ENCODE data around the gene ERP27. TPM values are rescaled to one million over a fixed set of nuclear protein-coding genes. Genes with fewer than 3 reads are reported as not detected.
A peak's percentile ranks its signal among the peaks of the same experiment; 100 is the strongest.

Gene ERP27
- total RNA-seq, 1 donor from 2014 or later: 0.19 TPM

GRCh38 chr12:14919455-14919854 lies 18.9 kb downstream of the ERP27 start:
- intact Hi-C loops (cut with DNase I): no loop called here
- ATAC-seq (no peak), DNase-seq (ENCODE audit: missing footprints) (no peak)

DNA sequence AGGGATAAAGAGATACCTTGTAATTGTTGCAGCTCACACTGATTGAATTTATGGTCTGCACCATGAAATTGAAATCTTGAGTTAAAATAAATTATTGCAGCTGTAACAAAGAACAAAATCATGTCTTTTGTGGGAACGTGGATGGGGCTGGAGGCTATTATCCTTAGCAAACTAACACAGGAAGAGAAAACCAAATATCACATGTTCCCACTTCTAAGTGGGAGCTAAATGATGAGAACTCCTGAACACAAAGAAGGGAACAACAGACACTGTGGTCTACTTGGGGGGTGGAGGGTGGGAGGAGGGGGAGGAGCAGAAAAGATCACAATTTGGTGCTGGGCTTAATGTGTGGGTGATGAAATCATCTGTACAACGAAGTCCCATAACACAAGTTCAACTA lies 22.6 kb downstream of the ERP27 start:
- intact Hi-C loops (cut with DNase I): no loop called here
- DNase-seq (ENCODE audit: missing footprints): no peak
- ATAC-seq: no peak

DNA sequence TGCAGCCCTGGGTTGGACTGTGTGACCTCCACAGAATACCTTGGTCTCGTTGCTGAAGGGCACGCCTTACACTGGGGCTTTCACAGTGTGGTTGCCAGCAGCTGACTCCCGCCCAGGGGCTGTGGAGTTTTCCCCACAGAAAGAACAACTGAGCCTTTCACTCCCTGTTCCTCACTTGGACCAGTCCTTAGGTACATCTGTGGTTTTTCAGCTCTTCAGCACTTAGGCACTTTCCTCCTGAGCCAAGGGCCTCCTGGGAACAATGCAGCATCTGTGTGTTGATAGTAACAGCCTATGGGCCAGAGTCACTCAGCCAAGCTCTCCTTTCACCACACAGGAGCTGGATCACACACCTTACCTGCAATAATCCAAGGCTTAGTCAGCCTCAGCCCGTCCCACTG lies 25.0 kb downstream of the ERP27 start:
- ATAC-seq (peak; percentile 97), DNase-seq (ENCODE audit: missing footprints) (peak; percentile 81)
- intact Hi-C loops (cut with DNase I): no loop called here

DNA sequence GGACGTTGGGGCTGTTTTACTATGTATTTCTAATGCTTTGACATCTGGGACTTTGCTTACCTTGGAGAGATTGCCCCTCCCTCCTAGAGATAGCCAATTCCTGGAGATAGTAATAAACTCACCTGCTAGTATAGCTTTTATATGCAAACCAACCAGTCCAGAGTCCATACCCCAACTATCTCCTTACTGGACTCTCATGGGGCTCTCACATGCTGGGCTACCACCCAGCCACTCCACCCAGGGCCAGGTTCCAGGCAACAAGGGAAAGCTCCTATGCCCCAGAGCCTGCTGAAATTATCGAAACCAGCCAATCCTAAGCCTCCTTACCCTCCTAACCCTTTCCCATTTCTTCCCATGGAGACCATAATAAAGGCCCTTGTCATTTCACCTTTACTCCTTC lies 27.2 kb downstream of the ERP27 start:
- ATAC-seq: no peak
- no peak for DNase-seq (ENCODE audit: missing footprints)
- intact Hi-C loops (cut with DNase I): no loop called here

DNA sequence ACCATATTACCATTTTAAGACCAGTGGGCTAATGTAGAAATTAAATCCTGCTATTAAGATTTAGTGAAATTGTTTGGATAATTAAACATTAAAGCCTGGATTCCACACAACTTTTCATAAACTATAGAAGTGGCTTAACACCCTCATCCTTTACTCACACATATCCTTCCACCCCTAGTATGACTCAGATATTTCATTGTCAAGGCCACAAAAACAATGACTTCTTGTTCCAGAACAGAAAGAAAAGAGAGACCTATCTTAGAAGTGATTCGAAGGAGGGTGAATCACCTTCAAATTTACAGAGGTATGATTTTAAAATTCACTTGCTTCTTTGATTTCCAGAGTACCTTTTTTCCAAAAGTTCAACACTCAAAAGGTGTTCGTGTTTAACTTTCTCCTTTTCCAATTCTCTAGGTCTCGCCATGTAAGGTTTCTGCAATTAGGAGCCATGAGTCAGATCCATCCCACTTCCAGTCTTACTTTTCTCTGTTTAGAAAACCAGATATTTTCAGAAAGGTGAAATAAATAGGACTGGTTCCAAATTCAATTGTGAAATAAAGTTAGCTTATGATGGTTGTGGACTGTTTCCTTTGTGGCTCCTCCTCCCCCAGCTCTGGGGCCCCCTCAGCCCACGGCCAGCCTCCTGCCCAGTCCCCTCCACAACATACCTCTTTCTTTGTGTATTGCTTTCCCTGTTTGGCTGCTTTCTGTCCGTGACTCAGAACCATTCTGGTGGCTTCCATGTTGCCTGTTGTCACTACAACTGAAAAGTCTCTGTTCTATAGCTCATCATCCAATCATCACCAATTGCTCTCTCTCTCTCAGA lies 28.0 kb downstream of the ERP27 start:
- intact Hi-C loops (cut with DNase I): no loop called here
- ATAC-seq (no peak), DNase-seq (ENCODE audit: missing footprints) (no peak)

- ATAC-seq (no peak), DNase-seq (ENCODE audit: missing footprints) (no peak)
- intact Hi-C loops (cut with DNase I): loop anchor here (5.0 kb wide), 1 partner anchor 54 kb away; the partner anchor contains the start of gene ARHGDIB
Measured at GRCh38 chr12:14907953-14908352, 30.4 kb downstream of the ERP27 start.

DNA sequence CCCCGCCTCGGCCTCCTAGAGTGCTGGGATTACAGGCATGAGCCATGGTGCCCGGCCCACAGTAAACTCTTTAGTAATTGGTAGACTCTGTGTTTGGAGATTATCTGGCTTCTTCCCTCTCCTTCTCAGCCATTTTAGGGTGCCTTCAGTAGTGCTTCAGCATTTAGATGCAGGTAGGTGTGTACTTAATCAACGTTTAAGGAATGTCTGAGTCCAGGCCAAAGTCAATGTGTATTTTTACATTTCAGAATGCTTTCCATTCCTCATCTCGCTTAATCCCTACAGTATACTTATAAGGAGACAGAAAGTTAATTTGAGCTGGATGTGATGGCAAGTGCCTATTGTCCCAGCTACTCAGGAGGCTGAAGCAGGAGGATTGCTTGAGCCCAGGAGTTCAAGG lies 32.2 kb downstream of the ERP27 start:
- intact Hi-C loops (cut with DNase I): loop anchor here (5.0 kb wide), 1 partner anchor 56 kb away; the partner anchor contains the start of gene ARHGDIB
- DNase-seq (ENCODE audit: missing footprints) (no peak), ATAC-seq (no peak)

DNA sequence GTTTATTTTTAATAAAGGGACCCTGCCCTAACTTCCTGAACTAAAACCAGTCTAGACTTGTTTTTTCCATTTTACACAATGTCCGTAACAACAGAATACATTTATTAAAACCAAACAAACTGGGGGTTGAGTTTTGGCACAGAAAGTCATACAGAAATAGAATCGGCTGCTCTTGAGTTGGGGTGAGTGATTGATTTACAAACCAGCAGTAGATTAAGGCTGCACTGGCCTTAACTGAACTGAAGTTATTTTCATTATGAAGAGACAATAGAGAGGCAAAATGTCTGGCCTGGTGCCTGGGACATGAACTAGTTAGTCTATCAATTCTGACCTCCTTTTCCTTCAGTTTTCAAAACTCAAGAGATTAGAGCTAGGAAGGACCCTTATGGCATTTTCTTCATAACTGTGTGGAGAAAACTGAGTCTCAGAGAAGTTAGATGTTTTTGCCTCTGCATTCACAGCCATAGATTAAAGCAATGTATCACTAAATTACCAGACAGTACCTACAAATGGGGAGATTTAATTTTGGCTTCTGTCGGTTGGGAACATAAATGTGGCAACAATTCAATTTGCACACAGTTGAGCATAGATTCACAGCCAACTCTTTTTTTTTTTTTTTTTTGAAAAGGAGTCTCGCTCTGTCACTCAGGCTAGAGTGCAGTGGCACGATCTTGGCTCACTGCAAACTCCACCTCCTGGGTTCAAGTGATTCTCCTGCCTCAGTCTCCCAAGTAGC lies 32.9 kb downstream of the ERP27 start:
- ATAC-seq (peak; percentile 65), DNase-seq (ENCODE audit: missing footprints) (peak; percentile 74)

GRCh38 chr12:14904854-14905253 lies 33.5 kb downstream of the ERP27 start:
- ATAC-seq (peak; percentile 4), DNase-seq (ENCODE audit: missing footprints) (no peak)
- intact Hi-C loops (cut with DNase I): loop anchor here (1.0 to 5.0 kb wide), 2 partner anchors 43 to 57 kb away; partner anchors contain the start of gene ARHGDIB

More for the DNA sequence above, 32.9 kb downstream of the ERP27 start:
- intact Hi-C loops (cut with DNase I): loop anchor here (1.0 to 5.0 kb wide), 2 partner anchors 43 to 57 kb away; partner anchors contain the start of gene ARHGDIB

GRCh38 chr12:14903386-14904098 lies 34.8 kb downstream of the ERP27 start:
- intact Hi-C loops (cut with DNase I): no loop called here
- no peak for DNase-seq (ENCODE audit: missing footprints)
- no peak for ATAC-seq

GRCh38 chr12:14902465-14902864 lies 35.9 kb downstream of the ERP27 start:
- no peak for DNase-seq (ENCODE audit: missing footprints)
- intact Hi-C loops (cut with DNase I): no loop called here
- ATAC-seq: no peak

- DNase-seq (ENCODE audit: missing footprints) (no peak), ATAC-seq (peak; percentile 83)
- intact Hi-C loops (cut with DNase I): no loop called here
Measured at GRCh38 chr12:14901228-14901562, 37.1 kb downstream of the ERP27 start.

DNA sequence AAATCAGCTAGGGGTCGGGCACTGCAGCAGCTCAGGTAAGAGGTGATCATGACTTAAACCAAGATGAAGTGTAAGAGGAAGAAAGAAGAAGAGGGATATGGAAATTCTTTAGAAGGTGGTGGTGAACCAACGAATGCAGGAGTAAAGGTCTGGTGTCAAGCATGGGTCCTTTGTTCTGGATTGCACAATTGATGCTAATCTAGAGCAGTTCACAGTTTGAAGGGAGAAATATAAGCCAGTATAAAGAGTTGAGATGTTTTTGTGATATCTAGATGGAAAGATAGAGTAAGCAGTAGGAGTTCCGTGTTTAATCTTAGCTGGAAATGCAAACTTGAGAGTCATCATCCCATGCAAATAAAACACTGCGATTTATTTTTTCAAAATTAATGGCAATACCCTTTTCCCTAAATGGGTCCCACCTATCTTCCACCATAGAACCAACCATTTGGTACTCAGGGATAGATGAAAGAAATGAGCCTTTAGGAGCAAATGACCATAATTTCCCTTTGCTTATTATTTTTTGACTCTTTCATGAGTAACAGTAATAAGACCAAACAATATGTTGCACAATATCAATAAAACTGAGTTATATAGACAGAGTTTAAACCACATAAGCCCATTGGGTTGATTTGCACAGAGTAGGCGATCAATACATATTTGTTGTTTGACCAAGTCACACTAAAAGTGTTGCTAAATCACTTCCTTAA lies 37.7 kb downstream of the ERP27 start:
- no peak for ATAC-seq
- intact Hi-C loops (cut with DNase I): no loop called here
- DNase-seq (ENCODE audit: missing footprints): no peak

GRCh38 chr12:14896521-14897169 lies 41.7 kb downstream of the ERP27 start:
- ATAC-seq (peak; percentile 15), DNase-seq (ENCODE audit: missing footprints) (no peak)
- intact Hi-C loops (cut with DNase I): no loop called here

DNA sequence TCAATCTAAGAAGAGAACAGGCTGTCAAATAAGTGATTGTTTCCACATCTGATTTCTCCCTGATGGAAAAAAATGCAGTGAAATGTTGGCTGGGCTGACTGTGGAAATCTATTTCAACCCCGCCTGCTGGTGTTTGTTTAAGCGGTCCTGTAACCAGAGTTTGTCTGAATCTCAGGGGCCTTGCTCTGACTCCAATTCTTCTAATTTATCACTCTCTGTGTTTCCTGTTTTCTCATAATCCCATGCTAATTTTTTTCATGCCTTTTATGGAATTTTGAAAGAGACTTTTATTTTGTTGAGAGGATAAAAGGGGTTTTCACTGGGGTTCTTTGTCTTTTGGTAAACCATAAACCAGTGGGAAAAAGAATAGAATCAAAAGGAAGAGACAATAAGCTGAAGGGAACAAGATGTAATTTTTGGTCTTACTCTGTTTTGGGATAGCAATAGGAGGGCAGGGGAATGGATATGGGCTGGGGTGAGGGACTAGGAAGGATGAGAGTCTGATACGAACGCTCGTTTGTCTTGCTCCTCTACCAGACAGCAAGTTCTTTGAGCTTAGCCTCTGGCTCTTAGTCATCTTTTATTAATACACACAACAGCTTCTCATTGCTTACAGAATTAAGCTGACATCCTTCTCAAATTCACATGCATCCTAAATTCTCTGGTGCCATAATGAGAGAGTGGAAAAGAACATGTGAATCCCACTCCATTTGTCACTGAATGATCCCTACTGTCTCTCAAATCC lies 44.7 kb downstream of the ERP27 start:
- intact Hi-C loops (cut with DNase I): no loop called here
- peak; percentile 80 for ATAC-seq
- DNase-seq (ENCODE audit: missing footprints): no peak

- intact Hi-C loops (cut with DNase I): no loop called here
- ATAC-seq: peak; percentile 91
Measured at GRCh38 chr12:14892726-14893505, 45.4 kb downstream of the ERP27 start.

GRCh38 chr12:14890701-14891100 lies 47.6 kb downstream of the ERP27 start:
- intact Hi-C loops (cut with DNase I): no loop called here
- DNase-seq (ENCODE audit: missing footprints) (no peak), ATAC-seq (no peak)

More at GRCh38 chr12:14892726-14893505, 45.4 kb downstream of the ERP27 start:
- no peak for DNase-seq (ENCODE audit: missing footprints)
